Liver (tissue), 9 donors: ENCODE measurements around the gene NRROS. TPM values are rescaled to one million over a fixed set of nuclear protein-coding genes. Genes with fewer than 3 reads are reported as not detected.

Experiments used
- DNase-seq: peaks from one replicate; pipeline ENCODE4 v3.0.0-alpha.2; 2017; ENCODE audit warnings: low spot score
- H3K27ac ChIP-seq, 2 donors: one replicate each; pipeline ENCODE4 v1.7.0; 2013; ENCODE audit warnings: inconsistent platforms in 2 of 2, low read length in 2 of 2, control low read depth in 1 of 2, low read depth in 1 of 2, mild to moderate bottlenecking in 1 of 2
- H3K27me3 ChIP-seq, 4 donors: one replicate each; pipeline versions ENCODE4 v1.6.1 to v1.7.0; 2013; ENCODE audit warnings: low read length in 3 of 4, inconsistent platforms in 1 of 4, mild to moderate bottlenecking in 1 of 4, moderate library complexity in 1 of 4; ENCODE audit not compliant: control insufficient read depth in 4 of 4, insufficient read depth in 4 of 4
- H3K36me3 ChIP-seq, 4 donors: one replicate each; pipeline versions ENCODE4 v1.6.1 to v1.7.0; 2013; ENCODE audit warnings: low read length in 3 of 4, mild to moderate bottlenecking in 3 of 4, low read depth in 1 of 4, moderate library complexity in 1 of 4; ENCODE audit not compliant: control insufficient read depth in 4 of 4, insufficient read depth in 3 of 4
- H3K4me1 ChIP-seq, 4 donors: one replicate each; pipeline versions ENCODE4 v1.6.1 to v1.7.0; 2013; ENCODE audit warnings: low read length in 3 of 4, mild to moderate bottlenecking in 3 of 4, moderate library complexity in 1 of 4; ENCODE audit not compliant: control insufficient read depth in 4 of 4, insufficient read depth in 4 of 4
- H3K4me3 ChIP-seq, 3 donors: one replicate each; pipeline versions ENCODE4 v1.6.1 to v1.7.0; 2013; ENCODE audit warnings: low read length in 3 of 3, control low read depth in 1 of 3, low read depth in 1 of 3, mild to moderate bottlenecking in 1 of 3
- H3K9ac ChIP-seq, 2 donors: one replicate each; pipeline ENCODE4 v1.7.0; 2013; ENCODE audit warnings: low read length in 2 of 2, mild to moderate bottlenecking in 2 of 2, moderate library complexity in 2 of 2, control low read depth in 1 of 2, low read depth in 1 of 2
- H3K9me3 ChIP-seq, 4 donors: one replicate each; pipeline versions ENCODE4 v1.6.1 to v1.7.0; 2013; ENCODE audit warnings: low read length in 3 of 4; ENCODE audit not compliant: control insufficient read depth in 4 of 4
- EGR1 ChIP-seq, 2 donors: IDR thresholded peaks; 2 replicates each; pipeline ENCODE4 v1.6.1; 2016 to 2018; ENCODE audit warnings: antibody characterized with exemption in 2 of 2, low read depth in 2 of 2
- FOXA1 ChIP-seq: IDR thresholded peaks from 2 replicates; pipeline ENCODE4 v1.6.1; 2016; ENCODE audit warnings: antibody characterized with exemption
- FOXA2 ChIP-seq: IDR thresholded peaks from 2 replicates; pipeline ENCODE4 v1.6.1; 2016; ENCODE audit warnings: antibody characterized with exemption
- GABPA ChIP-seq, 2 donors: IDR thresholded peaks in 1 of 2; conservative IDR thresholded peaks in 1 of 2; 2 replicates each; pipeline ENCODE4 v1.6.1; 2016; ENCODE audit warnings: antibody characterized with exemption in 2 of 2, mild to moderate bottlenecking in 1 of 2, moderate library complexity in 1 of 2
- HNF4G ChIP-seq: IDR thresholded peaks from 2 replicates; pipeline ENCODE4 v1.6.1; 2016; ENCODE audit warnings: antibody characterized with exemption
- JUND ChIP-seq, 2 donors: IDR thresholded peaks; 2 replicates each; pipeline ENCODE4 v1.6.1; 2016; ENCODE audit warnings: antibody characterized with exemption in 2 of 2
- NR2F2 ChIP-seq: IDR thresholded peaks from 2 replicates; pipeline ENCODE4 v1.6.1; 2016; ENCODE audit warnings: antibody characterized with exemption
- RAD21 ChIP-seq, 2 donors: IDR thresholded peaks; 2 replicates each; pipeline ENCODE4 v1.6.1; 2016; ENCODE audit warnings: antibody characterized with exemption in 2 of 2, mild to moderate bottlenecking in 2 of 2
- SP1 ChIP-seq: IDR thresholded peaks from 2 replicates; pipeline ENCODE4 v1.6.1; 2018; ENCODE audit warnings: antibody characterized with exemption, mild to moderate bottlenecking
- TAF1 ChIP-seq: conservative IDR thresholded peaks from 2 replicates; pipeline ENCODE4 v1.6.1; 2016; ENCODE audit warnings: antibody characterized with exemption, mild to moderate bottlenecking
- WGBS: extraction: QIAGEN DNeasy Blood & Tissue Kit; methylation state at CpG from one replicate; pipeline ENCODE4 v1.1.7; 2013; 5-methylcytosine and 5-hydroxymethylcytosine counted together
- polyA plus RNA-seq, 2 donors: library from polyadenylated mRNA; stranded (reverse) in 1 of 2; unstranded in 1 of 2; fragments of 200-250 nt in 1 of 2; fragments of >200 nt in 1 of 2; fragmentation: Nextera tagmentation in 1 of 2; extraction: Ambion mirVana in 1 of 2; gene quantifications; one replicate each; pipeline versions ENCODE4 v1.2.1 to v1.2.3, GENCODE V29; 2013 to 2015
- total RNA-seq, 2 donors: library from RNA; depleted of rRNA; stranded (reverse); fragments of >200 nt; gene quantifications; one replicate each; pipeline ENCODE4 v1.2.3, GENCODE V29; 2014
- TF ChIP-seq, protein P1 (sequence below): fragments of 150-350 bp; IDR thresholded peaks from 2 replicates; pipeline ENCODE4 v1.5.1; 2017; ENCODE audit warnings: improper control_type of control experiment, low read depth, low read length; ENCODE audit not compliant: missing input control
- TF ChIP-seq, protein P2 (sequence below): IDR thresholded peaks from 2 replicates; pipeline ENCODE4 v1.6.1; 2016; ENCODE audit warnings: antibody characterized with exemption, mild to moderate bottlenecking
- TF ChIP-seq, protein P3 (sequence below): IDR thresholded peaks from 2 replicates; pipeline ENCODE4 v1.6.1; 2016; ENCODE audit warnings: antibody characterized with exemption
- donor health status: healthy.
- donor health status: healthy.
- donor health status: healthy.
- donor health status: healthy.
- donor health status: healthy.

Gene NRROS
- total and polyA plus RNA-seq, 4 donors, result 0.82 to 9.2 (median 3.0) TPM

DNA sequence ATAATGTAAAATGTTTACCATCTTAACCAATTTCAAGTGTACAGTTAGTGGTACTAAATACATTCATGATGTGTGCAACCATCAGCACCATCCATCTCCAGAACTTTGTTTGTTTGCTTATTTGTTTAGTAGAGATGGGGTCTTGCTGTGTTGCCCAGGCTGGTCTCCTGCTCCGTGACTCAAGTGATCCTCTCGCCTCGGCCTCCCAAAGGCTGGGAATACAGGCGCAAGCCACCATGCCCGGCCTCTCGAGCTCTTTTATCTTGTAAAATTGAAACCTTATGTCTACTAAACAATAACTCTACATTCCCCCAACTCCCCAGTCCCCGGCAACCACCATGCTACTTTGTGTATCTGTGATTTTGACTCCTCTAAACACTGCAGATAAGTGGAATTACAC, 39.1 kb upstream of the NRROS start:
- no peak overlapping the region for H3K27ac ChIP-seq
- H3K36me3 ChIP-seq, result no peaks in the 10 kb centered on the region
- no peak overlapping the region for H3K4me3 ChIP-seq
- DNase-seq, result no peak
- no peaks in the 10 kb centered on the region for H3K9me3 ChIP-seq
- peaks cover 0 to 3% (median 0%) of the 10 kb centered on the region in 4 donors for H3K27me3 ChIP-seq
- WGBS, result 93% methylated on average over 7 of the region's 7 CpGs
- TF ChIP-seq FOXA1, result no peak
- no peak for TF ChIP-seq SP1
- TF ChIP-seq NR2F2, result no peak
- TF ChIP-seq, protein P1, sequence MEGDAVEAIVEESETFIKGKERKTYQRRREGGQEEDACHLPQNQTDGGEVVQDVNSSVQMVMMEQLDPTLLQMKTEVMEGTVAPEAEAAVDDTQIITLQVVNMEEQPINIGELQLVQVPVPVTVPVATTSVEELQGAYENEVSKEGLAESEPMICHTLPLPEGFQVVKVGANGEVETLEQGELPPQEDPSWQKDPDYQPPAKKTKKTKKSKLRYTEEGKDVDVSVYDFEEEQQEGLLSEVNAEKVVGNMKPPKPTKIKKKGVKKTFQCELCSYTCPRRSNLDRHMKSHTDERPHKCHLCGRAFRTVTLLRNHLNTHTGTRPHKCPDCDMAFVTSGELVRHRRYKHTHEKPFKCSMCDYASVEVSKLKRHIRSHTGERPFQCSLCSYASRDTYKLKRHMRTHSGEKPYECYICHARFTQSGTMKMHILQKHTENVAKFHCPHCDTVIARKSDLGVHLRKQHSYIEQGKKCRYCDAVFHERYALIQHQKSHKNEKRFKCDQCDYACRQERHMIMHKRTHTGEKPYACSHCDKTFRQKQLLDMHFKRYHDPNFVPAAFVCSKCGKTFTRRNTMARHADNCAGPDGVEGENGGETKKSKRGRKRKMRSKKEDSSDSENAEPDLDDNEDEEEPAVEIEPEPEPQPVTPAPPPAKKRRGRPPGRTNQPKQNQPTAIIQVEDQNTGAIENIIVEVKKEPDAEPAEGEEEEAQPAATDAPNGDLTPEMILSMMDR, result no peak
- TF ChIP-seq, protein P2, sequence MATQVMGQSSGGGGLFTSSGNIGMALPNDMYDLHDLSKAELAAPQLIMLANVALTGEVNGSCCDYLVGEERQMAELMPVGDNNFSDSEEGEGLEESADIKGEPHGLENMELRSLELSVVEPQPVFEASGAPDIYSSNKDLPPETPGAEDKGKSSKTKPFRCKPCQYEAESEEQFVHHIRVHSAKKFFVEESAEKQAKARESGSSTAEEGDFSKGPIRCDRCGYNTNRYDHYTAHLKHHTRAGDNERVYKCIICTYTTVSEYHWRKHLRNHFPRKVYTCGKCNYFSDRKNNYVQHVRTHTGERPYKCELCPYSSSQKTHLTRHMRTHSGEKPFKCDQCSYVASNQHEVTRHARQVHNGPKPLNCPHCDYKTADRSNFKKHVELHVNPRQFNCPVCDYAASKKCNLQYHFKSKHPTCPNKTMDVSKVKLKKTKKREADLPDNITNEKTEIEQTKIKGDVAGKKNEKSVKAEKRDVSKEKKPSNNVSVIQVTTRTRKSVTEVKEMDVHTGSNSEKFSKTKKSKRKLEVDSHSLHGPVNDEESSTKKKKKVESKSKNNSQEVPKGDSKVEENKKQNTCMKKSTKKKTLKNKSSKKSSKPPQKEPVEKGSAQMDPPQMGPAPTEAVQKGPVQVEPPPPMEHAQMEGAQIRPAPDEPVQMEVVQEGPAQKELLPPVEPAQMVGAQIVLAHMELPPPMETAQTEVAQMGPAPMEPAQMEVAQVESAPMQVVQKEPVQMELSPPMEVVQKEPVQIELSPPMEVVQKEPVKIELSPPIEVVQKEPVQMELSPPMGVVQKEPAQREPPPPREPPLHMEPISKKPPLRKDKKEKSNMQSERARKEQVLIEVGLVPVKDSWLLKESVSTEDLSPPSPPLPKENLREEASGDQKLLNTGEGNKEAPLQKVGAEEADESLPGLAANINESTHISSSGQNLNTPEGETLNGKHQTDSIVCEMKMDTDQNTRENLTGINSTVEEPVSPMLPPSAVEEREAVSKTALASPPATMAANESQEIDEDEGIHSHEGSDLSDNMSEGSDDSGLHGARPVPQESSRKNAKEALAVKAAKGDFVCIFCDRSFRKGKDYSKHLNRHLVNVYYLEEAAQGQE, result no peak
- H3K9ac ChIP-seq, result no peak overlapping the region
- H3K4me1 ChIP-seq, result no peaks in the 10 kb centered on the region

DNA sequence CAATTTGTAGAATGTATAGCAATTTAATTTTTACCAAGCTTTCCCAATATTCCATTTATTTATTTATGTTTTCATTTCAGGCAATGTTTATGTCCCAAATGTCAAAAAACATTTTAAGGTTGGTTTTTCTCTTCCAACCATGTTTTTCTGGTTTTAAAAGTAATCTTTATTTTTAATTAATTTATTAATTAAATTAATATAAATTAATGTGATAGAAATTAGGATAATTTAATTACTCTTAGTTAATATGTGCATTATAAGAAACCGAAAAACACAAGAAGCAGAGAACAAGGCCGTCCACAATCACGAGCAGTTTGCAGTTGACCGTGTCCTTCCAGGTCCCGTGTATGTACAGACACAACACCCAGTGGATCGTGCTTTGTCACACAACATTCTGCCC, 36.8 kb upstream of the NRROS start:
- Histone ChIP-seq H3K36me3 (no peaks in the 10 kb centered on the region), H3K27ac (no peak overlapping the region), H3K9me3 (no peaks in the 10 kb centered on the region), H3K4me3 (no peak overlapping the region), H3K27me3 (peaks cover 0 to 3% (median 0%) of the 10 kb centered on the region in 4 donors), H3K9ac (no peak overlapping the region), H3K4me1 (no peaks in the 10 kb centered on the region)
- DNase-seq, result no peak
- TF ChIP-seq RAD21 (IDR thresholded peaks at IDR 0.05) (no peak), EGR1 (IDR thresholded peaks at IDR 0.05; ENCODE audit: low read depth in 2 of 2) (no peak), TAF1 (no peak), SP1 (no peak), JUND (IDR thresholded peaks at IDR 0.05) (no peak), HNF4G (no peak), FOXA1 (no peak), GABPA (IDR thresholded peaks at IDR 0.05 in 1 of 2, conservative IDR thresholded peaks at IDR 0.05 in 1 of 2) (no peak), FOXA2 (no peak)
- TF ChIP-seq, protein P2, result no peak
- TF ChIP-seq, protein P1, result no peak
- TF ChIP-seq, protein P3, sequence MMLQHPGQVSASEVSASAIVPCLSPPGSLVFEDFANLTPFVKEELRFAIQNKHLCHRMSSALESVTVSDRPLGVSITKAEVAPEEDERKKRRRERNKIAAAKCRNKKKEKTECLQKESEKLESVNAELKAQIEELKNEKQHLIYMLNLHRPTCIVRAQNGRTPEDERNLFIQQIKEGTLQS, result no peak
- WGBS, result 95% methylated on average over 6 of the region's 6 CpGs
